CD14-positive monocyte (primary cell): ENCODE results near the gene TMEM107. TPM values are rescaled to one million over a fixed set of nuclear protein-coding genes. Genes with fewer than 3 reads are reported as not detected.

Experiments used
- DNase-seq, 3 donors: peaks; one replicate each; pipeline ENCODE4 v3.0.0-alpha.2; 2011 to 2022
- H2AFZ ChIP-seq: 2 replicates; pipeline ENCODE4 v1.6.0; 2012; ENCODE audit warnings: mild to moderate bottlenecking, low read depth, low read length, inconsistent platforms; ENCODE audit not compliant: insufficient read depth, poor library complexity, severe bottlenecking
- H3K27ac ChIP-seq, 2 donors: 1 replicate in 1 of 2; 2 replicates in 1 of 2; pipeline ENCODE4 v1.5.1; 2012 to 2013; ENCODE audit warnings: low read length in 2 of 2, control low read depth in 1 of 2, inconsistent platforms in 1 of 2, low read depth in 1 of 2, mild to moderate bottlenecking in 1 of 2
- H3K27me3 ChIP-seq, 2 donors: one replicate each; pipeline versions ENCODE4 v1.6.0 to v1.6.1; 2011 to 2013; ENCODE audit warnings: low read length in 2 of 2; ENCODE audit not compliant: control insufficient read depth in 2 of 2, insufficient read depth in 2 of 2
- H3K36me3 ChIP-seq, 2 donors: replicated peaks in 1 of 2; 1 replicate in 1 of 2; 2 replicates in 1 of 2; pipeline versions ENCODE4 v1.5.1 to v1.6.1; 2012 to 2013; ENCODE audit warnings: low read length in 2 of 2, control low read depth in 1 of 2, inconsistent platforms in 1 of 2, mild to moderate bottlenecking in 1 of 2; ENCODE audit not compliant: insufficient read depth in 2 of 2, control insufficient read depth in 1 of 2
- H3K4me1 ChIP-seq, 2 donors: 1 replicate in 1 of 2; 2 replicates in 1 of 2; pipeline versions ENCODE4 v1.5.1 to v1.6.1; 2012 to 2013; ENCODE audit warnings: low read length in 2 of 2, control low read depth in 1 of 2, inconsistent platforms in 1 of 2, mild to moderate bottlenecking in 1 of 2, moderate library complexity in 1 of 2; ENCODE audit not compliant: insufficient read depth in 2 of 2, control insufficient read depth in 1 of 2
- H3K4me2 ChIP-seq: replicated peaks from 2 replicates; pipeline ENCODE3; 2012; ENCODE audit warnings: low read length, moderate library complexity, mild to moderate bottlenecking; ENCODE audit not compliant: poor library complexity, severe bottlenecking; ENCODE audit errors: extremely low read depth
- H3K4me3 ChIP-seq, 3 experiments: fragments of 200-600 bp in 1 of 3; sonication (generic) in 1 of 3; replicated peaks in 1 of 3; 1 replicate in 2 of 3; 2 replicates in 1 of 3; pipeline ENCODE4 v1.5.1; 2011 to 2013; ENCODE audit warnings: low read length in 3 of 3, mild to moderate bottlenecking in 3 of 3, control low read depth in 2 of 3, low read depth in 2 of 3, inconsistent platforms in 1 of 3, moderate library complexity in 1 of 3
- H3K79me2 ChIP-seq: 2 replicates; pipeline ENCODE4 v1.6.0; 2012; ENCODE audit warnings: mild to moderate bottlenecking, control low read depth, inconsistent platforms, low read length, moderate library complexity; ENCODE audit not compliant: insufficient read depth
- H3K9ac ChIP-seq: 2 replicates; pipeline ENCODE4 v1.6.0; 2017; ENCODE audit warnings: low read length, mild to moderate bottlenecking; ENCODE audit not compliant: insufficient read depth, poor library complexity, severe bottlenecking
- H3K9me3 ChIP-seq, 2 donors: replicated peaks in 1 of 2; 1 replicate in 1 of 2; 2 replicates in 1 of 2; pipeline versions ENCODE4 v1.5.1 to v1.6.1; 2012 to 2013; ENCODE audit warnings: low read length in 2 of 2, control low read depth in 1 of 2; ENCODE audit not compliant: control insufficient read depth in 1 of 2, insufficient read depth in 1 of 2
- H4K20me1 ChIP-seq: 2 replicates; pipeline ENCODE4 v1.6.0; 2012; ENCODE audit warnings: mild to moderate bottlenecking, low read length, control low read depth, moderate library complexity; ENCODE audit not compliant: insufficient read depth
- H3K27ac Mint-ChIP-seq, 7 donors: one replicate each; pipeline ENCODE4 v1.8.0; 2020; ENCODE audit warnings: mild to moderate bottlenecking in 7 of 7, mixed read lengths in 7 of 7, moderate library complexity in 6 of 7, inconsistent platforms in 2 of 7
- H3K27me3 Mint-ChIP-seq, 3 donors: one replicate each; pipeline ENCODE4 v1.8.0; 2021 to 2022; ENCODE audit warnings: low read depth in 3 of 3, mild to moderate bottlenecking in 3 of 3, mixed read lengths in 3 of 3, moderate library complexity in 3 of 3, inconsistent platforms in 1 of 3
- H3K36me3 Mint-ChIP-seq, 2 donors: one replicate each; pipeline ENCODE4 v1.8.0; 2020; ENCODE audit warnings: mixed read lengths in 2 of 2, inconsistent platforms in 1 of 2, mild to moderate bottlenecking in 1 of 2
- H3K4me1 Mint-ChIP-seq: one replicate; pipeline ENCODE4 v1.8.0; 2020; ENCODE audit warnings: mild to moderate bottlenecking, mixed read lengths
- H3K4me3 Mint-ChIP-seq, 2 donors: one replicate each; pipeline ENCODE4 v1.8.0; 2020; ENCODE audit warnings: mild to moderate bottlenecking in 2 of 2, mixed read lengths in 2 of 2, moderate library complexity in 1 of 2
- H3K9me3 Mint-ChIP-seq, 7 donors: one replicate each; pipeline ENCODE4 v1.8.0; 2020 to 2022; ENCODE audit warnings: mixed read lengths in 7 of 7, mild to moderate bottlenecking in 6 of 7, moderate library complexity in 6 of 7, inconsistent platforms in 2 of 7
- CTCF ChIP-seq: fragments of 200-600 bp; IDR thresholded peaks from one replicate; pipeline ENCODE4 v1.8.0; 2022; ENCODE audit warnings: antibody characterized with exemption, mild to moderate bottlenecking
- WGBS: methylation state at CpG from one replicate; pipeline ENCODE4 v1.1.5; 2013; ENCODE audit warnings: missing lambda C conversion rate; ENCODE audit not compliant: insufficient coverage; 5-methylcytosine and 5-hydroxymethylcytosine counted together
- intact Hi-C, 2 donors: fragments of 100-400 bp; cut with micrococcal nuclease; formaldehyde crosslinking; loops; one replicate each; pipeline versions ENCODE4 v1.15.0 to v1.15.1; 2023
- polyA minus RNA-seq: library from RNA; depleted of rRNA, polyadenylated mRNA; stranded (reverse); fragments of >200 nt; gene quantifications from 2 replicates; pipeline ENCODE4 v1.2.3, GENCODE V29; 2012
- polyA plus RNA-seq, 3 donors: library from polyadenylated mRNA; depleted of rRNA in 1 of 3; unstranded in 2 of 3; stranded (reverse) in 1 of 3; fragments of 300-500 nt in 2 of 3; fragments of >200 nt in 1 of 3; fragmentation: Illumina TruSeq in 2 of 3; gene quantifications; 1 replicate in 2 of 3; 2 replicates in 1 of 3; pipeline ENCODE4 v1.2.3, GENCODE V29; 2012 to 2021
- total RNA-seq, 12 experiments: library from RNA in 1 of 12; stranded (reverse) in 1 of 12; fragments of 120-200 nt in 1 of 12; gene quantifications; one replicate each; pipeline ENCODE4 v1.2.4 and lab custom pipeline; 2013 to 2026; ENCODE audit warnings: mixed read lengths in 6 of 12, inconsistent platforms in 1 of 12

Gene TMEM107
- 69.0 TPM for total RNA-seq (2013)
- 10 to 100 TPM; 20.5 to 37.4 (median 31.4) TPM for polyA plus RNA-seq
- polyA minus RNA-seq, result 99.3 and 223 TPM in 2 replicates
- total RNA-seq (lab: John Stamatoyannopoulos, UW), result 12.1 to 248 (median 30.5) reads per million in 11 experiments

DNA sequence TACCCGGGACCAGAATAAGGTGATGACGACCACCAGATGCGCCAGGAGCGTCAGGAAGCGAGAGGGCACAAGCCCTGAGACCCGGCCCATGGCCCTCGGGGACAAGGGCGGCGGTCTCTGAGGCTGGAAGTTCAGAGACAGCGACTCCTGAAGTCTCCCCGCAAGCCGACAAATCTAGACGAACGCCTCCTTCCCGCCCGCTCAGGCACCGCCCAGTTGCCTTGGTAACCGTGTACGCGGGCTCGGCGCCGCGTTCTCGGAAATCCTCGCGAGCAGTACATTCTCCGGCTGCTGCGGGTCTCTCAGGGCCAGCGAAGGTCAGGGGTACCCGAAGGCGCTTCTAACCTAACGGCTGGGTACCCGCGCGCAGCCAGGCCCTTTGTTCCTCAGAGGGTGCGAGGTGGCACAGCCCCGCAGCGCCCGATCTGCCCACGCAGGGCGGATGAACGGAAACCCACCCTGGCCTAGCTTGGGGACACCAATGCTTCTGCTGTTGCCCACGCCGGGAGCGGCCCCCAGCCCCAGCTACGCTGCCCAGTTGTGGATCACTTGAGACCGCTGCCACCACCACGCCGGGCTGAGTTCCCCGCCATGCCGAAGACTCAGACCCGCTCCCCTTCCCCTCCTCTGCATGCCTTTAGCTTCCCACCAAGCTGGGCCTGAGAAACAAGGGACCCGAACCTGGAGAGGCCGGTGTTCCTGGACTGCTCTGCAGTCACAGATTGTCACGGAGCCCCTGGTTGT is at the start of gene TMEM107:
TSS of gene TMEM107 (minus strand) at position 184 of the 744 bp plus-strand sequence. CDS start at position 90, 94 bp downstream.
- no peak for TF ChIP-seq CTCF
- peaks cover 31 to 48% of the 10 kb centered on the region in 2 donors for H3K4me1 ChIP-seq
- H4K20me1 ChIP-seq, result no peaks in the 10 kb centered on the region
- H3K4me3 ChIP-seq, result peak within 1 kb of the TSS; percentile 41 to 80 (median 78)
- intact Hi-C loops, result loop anchor here in 1 of 2 donors (1.0 kb wide), 1 partner anchor 9 kb away; no protein-coding TSS in a partner anchor
- H3K27ac Mint-ChIP-seq, result peak within 1 kb of the TSS; percentile 85 to 95 (median 92)
- 2% methylated on average over 54 of the region's 56 CpGs for WGBS
- H3K27me3 Mint-ChIP-seq, result peaks cover 0 to 3% (median 2%) of the 10 kb centered on the region in 3 donors
- DNase-seq, result peak; percentile 77 to 83 (median 82)
- H3K27me3 ChIP-seq, result no peaks in the 10 kb centered on the region
- H3K9ac ChIP-seq, result peak within 1 kb of the TSS; percentile 67
- peak within 1 kb of the TSS; percentile 56 for H3K27ac ChIP-seq
- H3K36me3 Mint-ChIP-seq, result no peaks in the 10 kb centered on the region
- H3K4me2 ChIP-seq, result peak within 1 kb of the TSS; percentile 92
- H3K36me3 ChIP-seq, result no peaks in the 10 kb centered on the region
- no peaks in the 10 kb centered on the region for H3K9me3 ChIP-seq
- peak within 1 kb of the TSS; percentile 91 to 96 for H3K4me3 Mint-ChIP-seq
- peak within 1 kb of the TSS; percentile 96 for H2AFZ ChIP-seq
- no peaks in the 10 kb centered on the region for H3K9me3 Mint-ChIP-seq
- peaks cover 19% of the 10 kb centered on the region for H3K79me2 ChIP-seq
- peaks cover 42% of the 10 kb centered on the region for H3K4me1 Mint-ChIP-seq

GRCh38 chr17:8224891-8225812 is 49.0 kb upstream of the TMEM107 start:
- no peak for TF ChIP-seq CTCF
- Histone ChIP-seq H3K4me2 (no peak overlapping the region), H3K9ac (no peak overlapping the region), H3K4me1 (peaks cover 35 to 45% of the 10 kb centered on the region in 2 donors), H3K4me3 (no peak overlapping the region), H3K36me3 (peaks cover 27 to 34% of the 10 kb centered on the region in 2 donors), H2AFZ (no peak overlapping the region), H3K9me3 (no peaks in the 10 kb centered on the region), H4K20me1 (peaks cover 13% of the 10 kb centered on the region), H3K27ac (no peak overlapping the region), H3K79me2 (peaks cover 29% of the 10 kb centered on the region), H3K27me3 (no peaks in the 10 kb centered on the region)
- WGBS, result 95% methylated on average over 24 of the region's 26 CpGs
- intact Hi-C loops, result loop anchor here in 1 of 2 donors (5.0 kb wide), 2 partner anchors 88 to 108 kb away; partner anchors contain the start of gene ALOXE3
- Mint-ChIP-seq H3K27ac (peak overlapping the region in 3 of 7 donors; percentile 10 to 57 (median 22)), H3K4me1 (peaks cover 44% of the 10 kb centered on the region), H3K27me3 (peaks cover 0 to 5% (median 0%) of the 10 kb centered on the region in 3 donors), H3K4me3 (no peak overlapping the region), H3K36me3 (peaks cover 39 to 42% of the 10 kb centered on the region in 2 donors), H3K9me3 (peaks cover 0 to 2% (median 0%) of the 10 kb centered on the region in 7 donors)
- no peak for DNase-seq
